ENCODE data around the gene RBM44.
A peak's percentile ranks its signal among the peaks of the same experiment; 100 is the strongest.

RBM44 gene

DNA sequence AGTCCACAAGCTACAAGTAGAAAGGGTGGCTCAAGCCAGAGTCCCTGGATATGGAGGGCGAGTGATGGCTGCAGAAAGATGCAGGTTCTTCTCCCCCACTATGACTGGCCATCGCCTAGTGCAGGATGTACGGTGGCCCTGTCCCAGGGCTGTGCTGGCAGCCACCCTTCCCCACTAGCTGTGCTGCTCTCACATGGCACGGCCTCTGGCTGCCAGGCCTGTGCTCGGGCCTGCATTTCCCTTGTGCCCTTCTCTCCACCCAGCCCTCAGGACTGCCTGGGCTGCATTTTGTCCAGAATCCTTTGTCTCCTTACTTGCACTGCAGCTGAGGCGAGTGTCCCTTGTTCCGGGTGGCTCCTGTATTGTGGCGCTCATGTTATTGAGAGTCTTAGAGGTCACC is 59.2 kb downstream of the RBM44 start:
- H3K27ac ChIP-seq (replicated peaks; ENCODE audit: low read length) = no peak overlapping the region
- H3K9me3 ChIP-seq (replicated peaks in 1 of 2; ENCODE audit: control insufficient read depth in 2 of 2, insufficient read depth in 1 of 2, low read depth in 1 of 2, low read length in 2 of 2) = no peaks in the 10 kb centered on the region
- no peaks in the 10 kb centered on the region for H3K79me1 ChIP-seq (ENCODE audit: low read depth, low read length)
- H3K4me3 ChIP-seq (ENCODE audit: low read length in 2 of 2) = no peak overlapping the region
- H2BK12ac ChIP-seq (ENCODE audit: low read length) = no peak overlapping the region
- no peak overlapping the region for H3K4me2 ChIP-seq (ENCODE audit: insufficient read depth, low read length, poor library complexity, severe bottlenecking)
- WGBS, 2 donors (ENCODE audit: extremely low coverage in 2 of 2, insufficient read length in 2 of 2, insufficient replicate concordance in 1 of 2) = no CpG with 5 or more reads among the region's 8 CpGs
- DNase-seq (ENCODE audit: low spot score) = no peak
- H3K4ac ChIP-seq (ENCODE audit: low read length) = no peak overlapping the region
- peaks cover 9 to 16% of the 10 kb centered on the region in 2 donors for H3K4me1 ChIP-seq (ENCODE audit: control insufficient read depth in 2 of 2, insufficient read depth in 1 of 2, low read depth in 1 of 2, low read length in 2 of 2)
- H2AK5ac ChIP-seq (ENCODE audit: low read depth, low read length) = no peak overlapping the region
- H3K27me3 ChIP-seq (ENCODE audit: control insufficient read depth in 3 of 3, insufficient read depth in 3 of 3, low read depth in 1 of 3, low read length in 3 of 3) = peaks cover 9 to 31% (median 13%) of the 10 kb centered on the region in 3 experiments
- H4K91ac ChIP-seq (ENCODE audit: low read depth, low read length, poor library complexity) = no peak overlapping the region
- H2BK15ac ChIP-seq (ENCODE audit: low read length) = peak overlapping the region; percentile 51
- peak overlapping the region; percentile 18 for H3K18ac ChIP-seq (ENCODE audit: low read length)
- H3K14ac ChIP-seq (ENCODE audit: low read length) = no peak overlapping the region
- no peak overlapping the region for H3K9ac ChIP-seq (ENCODE audit: low read depth, low read length, poor library complexity)
- H3K36me3 ChIP-seq (replicated peaks in 1 of 2; ENCODE audit: control insufficient read depth in 2 of 2, insufficient read depth in 2 of 2, low read length in 2 of 2) = no peaks in the 10 kb centered on the region
- peak overlapping the region; percentile 15 for H3K23ac ChIP-seq (ENCODE audit: low read depth, low read length, poor library complexity)
- H2BK5ac ChIP-seq (ENCODE audit: low read length) = no peak overlapping the region
- H4K8ac ChIP-seq (ENCODE audit: low read depth, low read length) = no peak overlapping the region
- H2BK120ac ChIP-seq (ENCODE audit: low read depth, low read length) = no peak overlapping the region
- H2AFZ ChIP-seq (ENCODE audit: low read length) = peak overlapping the region; percentile 47

DNA sequence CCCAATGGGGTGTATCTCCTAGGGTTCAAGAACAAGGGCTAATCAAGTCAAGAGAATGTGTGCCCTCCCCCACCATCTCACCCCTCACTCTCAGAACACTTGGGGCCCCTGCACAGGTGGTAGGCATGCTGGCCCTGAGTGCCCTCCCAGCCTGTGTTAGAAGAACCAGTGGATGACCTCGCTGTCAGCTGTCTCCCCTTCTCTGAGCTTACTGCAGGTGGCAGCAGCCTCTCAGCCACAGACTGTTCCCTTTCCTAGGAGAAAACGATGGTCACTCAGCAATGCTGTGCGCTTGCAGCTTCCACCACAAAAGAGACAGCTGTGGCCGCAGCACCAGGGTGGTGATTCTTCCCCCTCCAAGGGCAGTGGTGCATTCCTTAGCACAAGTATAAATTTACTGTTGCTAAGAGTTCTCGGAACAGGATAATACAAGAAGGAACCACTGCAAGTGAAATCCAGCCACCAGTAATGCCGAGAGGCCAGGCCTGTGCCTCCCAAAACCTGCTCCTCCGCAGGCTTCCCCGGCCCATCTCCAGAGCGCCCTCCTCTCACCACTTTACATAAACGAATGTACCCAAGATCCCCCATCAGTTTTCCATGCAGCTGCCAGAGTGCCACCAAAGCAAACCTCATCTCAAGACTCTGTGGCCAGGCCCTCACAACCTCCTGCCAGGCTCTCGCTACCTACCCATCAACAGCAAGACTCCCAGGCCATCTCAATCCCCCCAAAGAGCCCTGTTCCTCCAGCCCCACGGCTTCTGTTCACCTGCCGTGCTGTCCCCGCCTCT is 59.9 kb downstream of the RBM44 start:
- no CpG with 5 or more reads among the region's 14 CpGs for WGBS, 2 donors (ENCODE audit: extremely low coverage in 2 of 2, insufficient read length in 2 of 2, insufficient replicate concordance in 1 of 2)

DNA sequence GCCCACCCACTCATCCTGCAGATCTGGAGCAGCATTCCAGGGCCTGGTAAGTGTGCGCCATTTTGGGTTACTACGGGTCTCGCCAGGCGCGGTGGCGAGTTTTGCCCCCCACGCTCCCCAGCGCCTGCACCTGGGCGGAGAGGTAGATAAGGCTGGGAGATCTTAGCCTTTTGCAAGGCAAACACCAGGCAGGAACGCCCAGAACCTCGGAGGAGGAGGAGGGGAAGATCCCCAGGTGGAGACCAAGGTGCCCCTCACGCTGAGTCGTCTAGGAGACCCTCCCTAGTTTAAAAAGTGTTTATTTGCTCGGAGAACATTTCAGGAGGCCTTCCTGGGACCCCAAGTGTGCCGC is 60.5 kb downstream of the RBM44 start:
- Histone ChIP-seq H3K27ac (replicated peaks; ENCODE audit: low read length) (no peak overlapping the region), H3K4me3 (ENCODE audit: low read length in 2 of 2) (peak overlapping the region in 1 of 2 donors; percentile 21)

More for the DNA sequence above, 59.9 kb downstream of the RBM44 start:
- Histone ChIP-seq H3K14ac (ENCODE audit: low read length) (no peak overlapping the region), H3K27ac (replicated peaks; ENCODE audit: low read length) (no peak overlapping the region), H3K9ac (ENCODE audit: low read depth, low read length, poor library complexity) (peak overlapping the region; percentile 72), H3K4me2 (ENCODE audit: insufficient read depth, low read length, poor library complexity, severe bottlenecking) (no peak overlapping the region), H4K91ac (ENCODE audit: low read depth, low read length, poor library complexity) (no peak overlapping the region), H3K79me1 (ENCODE audit: low read depth, low read length) (no peaks in the 10 kb centered on the region), H3K4me1 (ENCODE audit: control insufficient read depth in 2 of 2, insufficient read depth in 1 of 2, low read depth in 1 of 2, low read length in 2 of 2) (peaks cover 9 to 16% of the 10 kb centered on the region in 2 donors), H3K4ac (ENCODE audit: low read length) (no peak overlapping the region), H2BK5ac (ENCODE audit: low read length) (no peak overlapping the region), H2AFZ (ENCODE audit: low read length) (peak overlapping the region; percentile 65), H2BK15ac (ENCODE audit: low read length) (peak overlapping the region; percentile 9), H3K23ac (ENCODE audit: low read depth, low read length, poor library complexity) (no peak overlapping the region), H3K9me3 (replicated peaks in 1 of 2; ENCODE audit: control insufficient read depth in 2 of 2, insufficient read depth in 1 of 2, low read depth in 1 of 2, low read length in 2 of 2) (no peaks in the 10 kb centered on the region), H3K4me3 (ENCODE audit: low read length in 2 of 2) (peak overlapping the region in 1 of 2 donors; percentile 21), H3K27me3 (ENCODE audit: control insufficient read depth in 3 of 3, insufficient read depth in 3 of 3, low read depth in 1 of 3, low read length in 3 of 3) (peaks cover 9 to 31% (median 13%) of the 10 kb centered on the region in 3 experiments), H2AK5ac (ENCODE audit: low read depth, low read length) (peak overlapping the region; percentile 47), H2BK12ac (ENCODE audit: low read length) (no peak overlapping the region), H4K8ac (ENCODE audit: low read depth, low read length) (no peak overlapping the region), H3K36me3 (replicated peaks in 1 of 2; ENCODE audit: control insufficient read depth in 2 of 2, insufficient read depth in 2 of 2, low read length in 2 of 2) (no peaks in the 10 kb centered on the region), H3K18ac (ENCODE audit: low read length) (peak overlapping the region; percentile 84), H2BK120ac (ENCODE audit: low read depth, low read length) (no peak overlapping the region)
- DNase-seq (ENCODE audit: low spot score) = peak; percentile 57

DNA sequence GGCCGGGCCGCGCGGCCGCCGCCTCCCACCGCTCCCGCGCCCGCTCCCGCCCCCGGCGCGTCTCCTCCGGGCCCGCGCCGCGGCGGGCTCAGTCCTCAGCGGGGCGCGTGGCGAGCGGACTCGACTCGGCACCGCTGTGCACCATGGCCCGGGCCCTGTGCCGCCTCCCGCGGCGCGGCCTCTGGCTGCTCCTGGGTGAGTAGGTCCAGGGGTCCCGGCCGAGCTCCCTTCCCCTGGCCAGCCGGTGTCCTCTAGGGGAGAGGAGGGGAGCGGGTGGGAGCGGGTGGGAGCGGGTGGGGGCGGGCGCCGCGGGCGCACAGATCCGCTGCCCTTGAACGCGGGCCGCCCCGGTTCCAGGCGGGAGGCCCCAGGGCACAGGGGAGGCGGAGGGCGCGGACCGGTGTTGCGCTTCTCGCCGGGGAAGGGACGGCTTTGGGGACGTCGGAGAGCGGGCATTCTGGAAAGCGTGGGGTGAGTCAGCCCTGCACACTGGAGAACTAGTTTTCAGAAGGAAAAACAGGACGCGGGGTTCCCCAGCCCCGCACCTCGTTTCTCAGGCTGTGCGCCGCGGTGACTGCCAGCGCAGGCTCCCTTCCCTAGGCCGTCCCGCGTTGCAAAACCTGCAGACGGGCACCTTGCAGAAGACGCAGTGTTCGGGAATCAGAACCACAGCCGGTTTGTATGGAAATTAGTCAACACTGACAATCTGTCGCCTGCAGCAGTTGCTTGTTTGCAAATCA is 61.1 kb downstream of the RBM44 start, which contains the start of gene RAMP1:
TSS of gene RAMP1 (plus strand) at position 91 of the 740 bp plus-strand sequence. CDS start at position 144, 53 bp downstream.
- Histone ChIP-seq H3K79me1 (ENCODE audit: low read depth, low read length) (no peaks in the 10 kb centered on the region), H3K18ac (ENCODE audit: low read length) (peak within 1 kb of the TSS; percentile 84), H3K9me3 (replicated peaks in 1 of 2; ENCODE audit: control insufficient read depth in 2 of 2, insufficient read depth in 1 of 2, low read depth in 1 of 2, low read length in 2 of 2) (no peaks in the 10 kb centered on the region), H2AK5ac (ENCODE audit: low read depth, low read length) (peak within 1 kb of the TSS; percentile 47), H4K8ac (ENCODE audit: low read depth, low read length) (no peak within 1 kb of the TSS), H2BK12ac (ENCODE audit: low read length) (no peak within 1 kb of the TSS), H3K23ac (ENCODE audit: low read depth, low read length, poor library complexity) (peak within 1 kb of the TSS; percentile 60), H3K4me2 (ENCODE audit: insufficient read depth, low read length, poor library complexity, severe bottlenecking) (peak within 1 kb of the TSS; percentile 70), H3K14ac (ENCODE audit: low read length) (peak within 1 kb of the TSS; percentile 14), H3K27me3 (ENCODE audit: control insufficient read depth in 3 of 3, insufficient read depth in 3 of 3, low read depth in 1 of 3, low read length in 3 of 3) (peaks cover 9 to 31% (median 13%) of the 10 kb centered on the region in 3 experiments), H3K4ac (ENCODE audit: low read length) (no peak within 1 kb of the TSS), H3K9ac (ENCODE audit: low read depth, low read length, poor library complexity) (peak within 1 kb of the TSS; percentile 72), H3K36me3 (replicated peaks in 1 of 2; ENCODE audit: control insufficient read depth in 2 of 2, insufficient read depth in 2 of 2, low read length in 2 of 2) (no peaks in the 10 kb centered on the region), H2BK15ac (ENCODE audit: low read length) (peak within 1 kb of the TSS; percentile 9), H3K4me1 (ENCODE audit: control insufficient read depth in 2 of 2, insufficient read depth in 1 of 2, low read depth in 1 of 2, low read length in 2 of 2) (peaks cover 16 to 23% of the 10 kb centered on the region in 2 donors), H4K91ac (ENCODE audit: low read depth, low read length, poor library complexity) (no peak within 1 kb of the TSS), H2BK5ac (ENCODE audit: low read length) (peak within 1 kb of the TSS; percentile 73), H3K27ac (replicated peaks; ENCODE audit: low read length) (no peak within 1 kb of the TSS), H2BK120ac (ENCODE audit: low read depth, low read length) (no peak within 1 kb of the TSS), H2AFZ (ENCODE audit: low read length) (peak within 1 kb of the TSS; percentile 65), H3K4me3 (ENCODE audit: low read length in 2 of 2) (peak within 1 kb of the TSS in 1 of 2 donors; percentile 67)
- DNase-seq (ENCODE audit: low spot score) = no peak
- no CpG with 5 or more reads among the region's 79 CpGs for WGBS, 2 donors (ENCODE audit: extremely low coverage in 2 of 2, insufficient read length in 2 of 2, insufficient replicate concordance in 1 of 2)

More for the DNA sequence above, 60.5 kb downstream of the RBM44 start:
- Histone ChIP-seq H3K4me1 (ENCODE audit: control insufficient read depth in 2 of 2, insufficient read depth in 1 of 2, low read depth in 1 of 2, low read length in 2 of 2) (peaks cover 10 to 18% of the 10 kb centered on the region in 2 donors), H4K91ac (ENCODE audit: low read depth, low read length, poor library complexity) (no peak overlapping the region), H3K9me3 (replicated peaks in 1 of 2; ENCODE audit: control insufficient read depth in 2 of 2, insufficient read depth in 1 of 2, low read depth in 1 of 2, low read length in 2 of 2) (no peaks in the 10 kb centered on the region), H3K4me2 (ENCODE audit: insufficient read depth, low read length, poor library complexity, severe bottlenecking) (peak overlapping the region; percentile 70), H2AFZ (ENCODE audit: low read length) (peak overlapping the region; percentile 65), H3K23ac (ENCODE audit: low read depth, low read length, poor library complexity) (peak overlapping the region; percentile 60), H2BK12ac (ENCODE audit: low read length) (no peak overlapping the region), H2AK5ac (ENCODE audit: low read depth, low read length) (peak overlapping the region; percentile 47), H2BK120ac (ENCODE audit: low read depth, low read length) (no peak overlapping the region), H3K14ac (ENCODE audit: low read length) (no peak overlapping the region), H3K9ac (ENCODE audit: low read depth, low read length, poor library complexity) (peak overlapping the region; percentile 72), H3K27me3 (ENCODE audit: control insufficient read depth in 3 of 3, insufficient read depth in 3 of 3, low read depth in 1 of 3, low read length in 3 of 3) (peaks cover 9 to 31% (median 13%) of the 10 kb centered on the region in 3 experiments), H2BK5ac (ENCODE audit: low read length) (peak overlapping the region; percentile 73), H3K36me3 (replicated peaks in 1 of 2; ENCODE audit: control insufficient read depth in 2 of 2, insufficient read depth in 2 of 2, low read length in 2 of 2) (no peaks in the 10 kb centered on the region), H3K4ac (ENCODE audit: low read length) (no peak overlapping the region), H3K79me1 (ENCODE audit: low read depth, low read length) (no peaks in the 10 kb centered on the region), H4K8ac (ENCODE audit: low read depth, low read length) (no peak overlapping the region), H2BK15ac (ENCODE audit: low read length) (peak overlapping the region; percentile 9), H3K18ac (ENCODE audit: low read length) (peak overlapping the region; percentile 84)
- DNase-seq (ENCODE audit: low spot score) = no peak
- no CpG with 5 or more reads among the region's 15 CpGs for WGBS, 2 donors (ENCODE audit: extremely low coverage in 2 of 2, insufficient read length in 2 of 2, insufficient replicate concordance in 1 of 2)
